Lower lobe of right lung (tissue), 2 donors: ENCODE measurements around the gene FCHO1. TPM values are rescaled to one million over a fixed set of nuclear protein-coding genes. Genes with fewer than 3 reads are reported as not detected.

Experiments used
- ATAC-seq, 2 donors: fragments of 200-7000 bp; cut with Tn5 transposase; one replicate each; pipeline ENCODE4 v1.9.1; 2020 to 2022; ENCODE audit warnings: mild to moderate bottlenecking in 2 of 2, moderate library complexity in 2 of 2
- DNase-seq: peaks from one replicate; pipeline ENCODE4 v3.0.0-alpha.2; 2020
- H3K27ac ChIP-seq: fragments of 200-600 bp; one replicate; pipeline ENCODE4 v1.8.0; 2022
- H3K27me3 ChIP-seq: fragments of 200-600 bp; one replicate; pipeline ENCODE4 v1.8.0; 2022; ENCODE audit warnings: low read depth
- H3K36me3 ChIP-seq: fragments of 200-600 bp; one replicate; pipeline ENCODE4 v1.8.0; 2022; ENCODE audit warnings: mild to moderate bottlenecking
- H3K4me1 ChIP-seq: fragments of 200-600 bp; one replicate; pipeline ENCODE4 v1.8.0; 2022
- H3K4me3 ChIP-seq: fragments of 200-600 bp; one replicate; pipeline ENCODE4 v1.8.0; 2022; ENCODE audit warnings: mild to moderate bottlenecking
- H3K9me3 ChIP-seq: fragments of 200-600 bp; one replicate; pipeline ENCODE4 v1.8.0; 2022
- intact Hi-C: fragments of 100-400 bp; cut with DNase I; formaldehyde crosslinking; loops from one replicate; pipeline ENCODE4 v1.11.0; 2022
- long read RNA-seq: library from polyadenylated mRNA; unstranded; transcript quantifications from one replicate; pipeline ENCODE4 v2.0.0, GENCODE V29; 2021
- total RNA-seq: library from RNA; stranded (reverse); fragmentation: NEBNext Ultra II Directional; extraction: Animal tissue kit (Norgen Biotek cat#: 25700); gene quantifications from one replicate; pipeline ENCODE4 v1.2.1, GENCODE V29; 2021
- TF ChIP-seq, protein P1 (sequence below): fragments of 200-600 bp; IDR thresholded peaks from one replicate; pipeline ENCODE4 v1.8.0; 2022; ENCODE audit warnings: antibody characterized with exemption, mild to moderate bottlenecking
- donor health status: DM: no; HTN: yes; CAD: no; lungs with severe emphysema.

FCHO1 gene, protein sequence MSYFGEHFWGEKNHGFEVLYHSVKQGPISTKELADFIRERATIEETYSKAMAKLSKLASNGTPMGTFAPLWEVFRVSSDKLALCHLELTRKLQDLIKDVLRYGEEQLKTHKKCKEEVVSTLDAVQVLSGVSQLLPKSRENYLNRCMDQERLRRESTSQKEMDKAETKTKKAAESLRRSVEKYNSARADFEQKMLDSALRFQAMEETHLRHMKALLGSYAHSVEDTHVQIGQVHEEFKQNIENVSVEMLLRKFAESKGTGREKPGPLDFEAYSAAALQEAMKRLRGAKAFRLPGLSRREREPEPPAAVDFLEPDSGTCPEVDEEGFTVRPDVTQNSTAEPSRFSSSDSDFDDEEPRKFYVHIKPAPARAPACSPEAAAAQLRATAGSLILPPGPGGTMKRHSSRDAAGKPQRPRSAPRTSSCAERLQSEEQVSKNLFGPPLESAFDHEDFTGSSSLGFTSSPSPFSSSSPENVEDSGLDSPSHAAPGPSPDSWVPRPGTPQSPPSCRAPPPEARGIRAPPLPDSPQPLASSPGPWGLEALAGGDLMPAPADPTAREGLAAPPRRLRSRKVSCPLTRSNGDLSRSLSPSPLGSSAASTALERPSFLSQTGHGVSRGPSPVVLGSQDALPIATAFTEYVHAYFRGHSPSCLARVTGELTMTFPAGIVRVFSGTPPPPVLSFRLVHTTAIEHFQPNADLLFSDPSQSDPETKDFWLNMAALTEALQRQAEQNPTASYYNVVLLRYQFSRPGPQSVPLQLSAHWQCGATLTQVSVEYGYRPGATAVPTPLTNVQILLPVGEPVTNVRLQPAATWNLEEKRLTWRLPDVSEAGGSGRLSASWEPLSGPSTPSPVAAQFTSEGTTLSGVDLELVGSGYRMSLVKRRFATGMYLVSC
- 8.7 TPM for total RNA-seq
- long read RNA-seq, partial matches to known transcripts, result 10 of 15 reads
- long read RNA-seq, other reads (novel, unspliced or antisense), result 5 of 15 reads

DNA sequence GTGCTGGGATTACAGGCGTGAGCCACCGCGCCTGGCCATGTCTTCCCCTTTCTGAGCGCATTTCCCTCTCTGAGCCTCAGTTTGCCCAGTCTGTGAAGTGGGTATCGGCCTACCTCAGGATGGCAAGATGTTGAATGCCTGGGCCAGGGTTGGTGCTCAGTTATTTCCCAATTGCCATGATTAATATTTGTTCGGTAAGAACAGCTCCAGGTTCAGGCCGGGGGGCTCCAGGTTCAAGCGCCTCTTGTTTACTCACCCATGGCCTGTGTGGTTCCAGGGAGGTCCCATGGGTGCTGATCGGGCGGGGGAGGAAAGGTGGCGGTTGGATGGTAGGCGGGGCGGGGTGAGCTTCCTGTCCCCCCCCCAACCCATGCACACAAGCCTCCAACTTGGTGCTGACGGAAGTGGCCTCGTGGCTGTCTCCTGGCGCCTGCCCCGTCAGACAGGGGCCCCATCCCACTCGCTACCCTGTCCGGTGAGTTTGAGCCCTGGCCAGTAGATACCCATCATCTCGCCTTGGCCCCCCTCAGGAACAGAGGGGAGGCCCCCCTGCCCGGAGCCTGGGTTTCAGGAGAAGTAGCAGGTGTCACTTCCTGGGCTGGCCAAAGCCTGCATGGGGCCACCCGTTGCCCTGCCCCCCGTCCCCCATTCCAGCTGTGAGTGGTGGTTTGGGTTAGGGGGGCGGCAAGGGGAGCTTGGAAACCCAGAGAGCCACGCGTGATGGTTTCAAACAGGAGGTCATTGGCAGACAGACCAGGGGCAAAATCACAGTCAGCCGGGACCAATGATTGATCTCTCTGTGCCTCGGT lies at the start of gene FCHO1:
TSS of gene FCHO1 (plus strand) at position 375 of the 809 bp plus-strand sequence. CDS start 3,688 bp downstream, outside the sequence.
- Histone ChIP-seq H3K9me3 (no peaks in the 10 kb centered on the region), H3K27me3 (no peaks in the 10 kb centered on the region), H3K36me3 (no peaks in the 10 kb centered on the region), H3K4me3 (peak within 1 kb of the TSS; percentile 49), H3K27ac (peak within 1 kb of the TSS; percentile 67), H3K4me1 (peaks cover 15% of the 10 kb centered on the region)
- DNase-seq (peak; percentile 75), ATAC-seq (peak; percentile 47 to 63)
- intact Hi-C loops, result no loop called here
- TF ChIP-seq, protein P1, sequence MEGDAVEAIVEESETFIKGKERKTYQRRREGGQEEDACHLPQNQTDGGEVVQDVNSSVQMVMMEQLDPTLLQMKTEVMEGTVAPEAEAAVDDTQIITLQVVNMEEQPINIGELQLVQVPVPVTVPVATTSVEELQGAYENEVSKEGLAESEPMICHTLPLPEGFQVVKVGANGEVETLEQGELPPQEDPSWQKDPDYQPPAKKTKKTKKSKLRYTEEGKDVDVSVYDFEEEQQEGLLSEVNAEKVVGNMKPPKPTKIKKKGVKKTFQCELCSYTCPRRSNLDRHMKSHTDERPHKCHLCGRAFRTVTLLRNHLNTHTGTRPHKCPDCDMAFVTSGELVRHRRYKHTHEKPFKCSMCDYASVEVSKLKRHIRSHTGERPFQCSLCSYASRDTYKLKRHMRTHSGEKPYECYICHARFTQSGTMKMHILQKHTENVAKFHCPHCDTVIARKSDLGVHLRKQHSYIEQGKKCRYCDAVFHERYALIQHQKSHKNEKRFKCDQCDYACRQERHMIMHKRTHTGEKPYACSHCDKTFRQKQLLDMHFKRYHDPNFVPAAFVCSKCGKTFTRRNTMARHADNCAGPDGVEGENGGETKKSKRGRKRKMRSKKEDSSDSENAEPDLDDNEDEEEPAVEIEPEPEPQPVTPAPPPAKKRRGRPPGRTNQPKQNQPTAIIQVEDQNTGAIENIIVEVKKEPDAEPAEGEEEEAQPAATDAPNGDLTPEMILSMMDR, result no peak

DNA sequence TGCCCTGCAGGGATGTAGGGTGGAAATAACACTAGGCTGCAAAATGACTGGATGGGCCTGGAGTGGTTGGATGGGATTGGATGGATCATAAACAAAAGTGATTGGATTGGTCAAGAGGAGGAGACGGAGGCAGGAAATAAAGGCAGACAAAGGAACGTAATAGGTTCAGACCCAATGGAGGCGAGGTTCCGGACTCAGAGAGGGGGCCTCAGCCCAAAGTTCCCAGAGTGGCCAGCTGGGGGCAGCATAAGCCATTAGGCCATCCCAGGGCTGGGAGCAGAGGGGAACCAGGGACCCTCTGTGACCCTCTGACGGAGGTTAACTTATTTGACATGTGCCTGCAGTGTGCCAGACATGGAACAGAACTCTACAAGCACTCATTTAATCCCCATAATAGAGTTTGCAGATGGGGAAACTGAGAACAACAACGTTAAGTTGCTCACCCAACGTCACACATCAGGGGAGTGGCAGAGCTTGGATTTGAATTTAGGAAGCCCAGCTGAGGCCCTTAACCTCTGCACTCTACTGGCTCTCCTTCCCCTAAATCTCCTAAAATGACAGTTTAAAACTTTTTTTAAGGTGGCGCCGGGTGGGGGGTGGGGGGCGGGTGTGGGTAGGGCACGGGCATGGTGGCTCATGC lies 47.3 kb upstream of the FCHO1 start:
- DNase-seq, result peak; percentile 68
- intact Hi-C loops, result loop anchor here (10.0 kb wide), 1 partner anchor 61 kb away; no protein-coding TSS in a partner anchor
- ATAC-seq, result peak; percentile 80 to 89

DNA sequence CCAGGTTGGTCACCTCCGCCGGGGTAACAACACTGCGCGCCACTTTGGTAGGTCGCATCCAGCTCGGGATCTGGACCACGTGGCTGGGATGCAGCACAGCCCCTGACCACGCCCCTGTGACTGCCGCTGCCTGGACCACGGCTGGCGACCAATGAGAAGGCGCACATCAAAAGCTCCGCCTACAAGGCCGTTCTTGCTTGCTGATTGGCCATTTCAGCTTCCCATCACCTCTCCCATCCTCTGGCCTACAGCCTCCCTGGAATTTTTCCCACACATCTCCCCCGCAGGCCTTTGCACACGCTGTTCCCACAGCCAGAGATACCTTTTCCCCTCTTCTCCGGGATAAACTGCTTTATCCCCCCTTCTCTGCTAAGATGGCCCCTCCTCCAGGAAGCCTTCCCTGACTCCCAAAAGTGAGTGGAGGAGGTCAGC lies 44.5 kb upstream of the FCHO1 start:
- TF ChIP-seq, protein P1, result no peak
- intact Hi-C loops, result loop anchor here (10.0 kb wide), 1 partner anchor 58 kb away; no protein-coding TSS in a partner anchor
- Histone ChIP-seq H3K9me3 (no peaks in the 10 kb centered on the region), H3K4me3 (no peak overlapping the region), H3K36me3 (no peaks in the 10 kb centered on the region), H3K4me1 (no peaks in the 10 kb centered on the region), H3K27me3 (no peaks in the 10 kb centered on the region), H3K27ac (no peak overlapping the region)
- DNase-seq, result no peak
- ATAC-seq, result peak in 1 of 2 donors; percentile 36

More for the DNA sequence above, 47.3 kb upstream of the FCHO1 start:
- no peaks in the 10 kb centered on the region for H3K9me3 ChIP-seq
- no peak overlapping the region for H3K4me3 ChIP-seq
- H3K27ac ChIP-seq, result no peak overlapping the region
- H3K4me1 ChIP-seq, result no peaks in the 10 kb centered on the region
- H3K27me3 ChIP-seq, result no peaks in the 10 kb centered on the region
- H3K36me3 ChIP-seq, result no peaks in the 10 kb centered on the region
- TF ChIP-seq, protein P1, result peak; percentile 92

DNA sequence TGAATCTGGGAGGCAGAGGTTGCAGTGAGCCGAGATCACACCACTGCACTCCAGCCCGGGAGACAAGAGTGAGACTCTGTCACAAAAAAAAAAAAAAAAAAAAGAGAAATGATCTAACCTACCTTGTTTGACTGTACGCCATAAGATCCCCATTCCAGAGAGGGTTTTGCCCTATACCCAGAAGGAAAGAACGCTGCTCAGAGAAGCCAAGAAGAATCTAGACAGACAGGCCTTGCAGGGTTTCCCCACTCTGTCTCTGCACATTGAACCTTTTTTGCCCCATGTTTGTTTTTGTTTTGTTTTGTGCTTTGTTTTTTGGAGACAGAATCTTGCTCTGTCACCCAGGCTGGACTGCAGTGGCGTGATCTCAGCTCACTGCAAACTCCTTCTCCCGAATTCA lies 39.4 kb upstream of the FCHO1 start:
- peaks cover 3% of the 10 kb centered on the region for H3K4me1 ChIP-seq
- no peak overlapping the region for H3K4me3 ChIP-seq
- DNase-seq, result no peak
- intact Hi-C loops, result no loop called here
- no peak overlapping the region for H3K27ac ChIP-seq
- H3K9me3 ChIP-seq, result no peaks in the 10 kb centered on the region
- TF ChIP-seq, protein P1, result no peak
- H3K36me3 ChIP-seq, result no peaks in the 10 kb centered on the region
- no peak for ATAC-seq
- no peaks in the 10 kb centered on the region for H3K27me3 ChIP-seq
